GM23338 (cell line): ENCODE data around the gene FCHSD2.

Experiments
- CTCF ChIP-seq, 2 experiments: fragments of 200-600 bp in 1 of 2; sonication (generic) in 1 of 2; conservative IDR thresholded peaks; 2 replicates each; pipeline versions ENCODE4 v1.5.1 to v1.6.1; 2016 to 2017; ENCODE audit warnings: antibody characterized with exemption in 2 of 2, low read depth in 2 of 2, mild to moderate bottlenecking in 2 of 2, moderate library complexity in 1 of 2
- EZH2 ChIP-seq: fragments of 200-600 bp; sonication (generic); IDR thresholded peaks from one replicate; pipeline ENCODE4 v1.8.0; 2017; ENCODE audit warnings: antibody characterized with exemption, mild to moderate bottlenecking, low read depth; ENCODE audit not compliant: unreplicated experiment
- EZH2phosphoT487 ChIP-seq: fragments of 200-600 bp; sonication (generic); IDR thresholded peaks from one replicate; pipeline ENCODE4 v1.8.1; 2018; ENCODE audit warnings: antibody characterized with exemption; ENCODE audit not compliant: unreplicated experiment
- JUNB ChIP-seq: IDR thresholded peaks from one replicate; pipeline ENCODE4 v1.6.1; 2016; ENCODE audit warnings: antibody characterized with exemption; ENCODE audit not compliant: unreplicated experiment
- NANOG ChIP-seq: IDR thresholded peaks from 2 replicates; pipeline ENCODE4 v1.6.1; 2016; ENCODE audit warnings: antibody characterized with exemption, borderline replicate concordance
- POLR2AphosphoS5 ChIP-seq: IDR thresholded peaks from 2 replicates; pipeline ENCODE4 v1.6.1; 2016; ENCODE audit warnings: antibody characterized with exemption, low read depth

DNA sequence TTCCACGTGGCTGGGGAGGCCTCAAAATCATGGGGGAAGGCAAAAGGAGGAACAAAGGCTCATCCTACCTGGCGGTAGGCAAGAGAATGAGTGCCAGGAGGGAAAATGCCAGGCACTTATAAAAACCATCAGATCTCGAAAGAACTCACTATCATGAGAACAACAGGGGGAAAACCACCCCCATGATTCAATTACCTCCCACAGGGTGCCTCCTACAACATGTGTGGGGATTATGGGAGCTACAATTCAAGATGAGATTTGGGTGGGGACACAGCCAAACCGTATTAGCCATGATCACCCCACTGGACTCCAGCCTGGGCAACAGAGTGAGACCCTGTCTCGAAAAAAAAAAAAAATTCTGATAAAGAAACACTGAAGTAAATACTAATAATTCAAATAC, 87.1 kb downstream of the FCHSD2 start:
- TF ChIP-seq CTCF (conservative IDR thresholded peaks at IDR 0.05; ENCODE audit: low read depth in 2 of 2) (no peak), NANOG (no peak), POLR2AphosphoS5 (no peak), EZH2phosphoT487 (no peak), JUNB (no peak), EZH2 (no peak)
